CD8-positive, alpha-beta memory T cell (primary cell): ENCODE measurements around the gene PCED1B. TPM values are rescaled to one million over a fixed set of nuclear protein-coding genes. Genes with fewer than 3 reads are reported as not detected.
"Not testable (repeated sequence)": the region's sequence is repeated elsewhere in the genome, so short reads cannot be mapped to it uniquely, and the experiment has no call there.

ENCODE experiments used
- CTCF ChIA-PET: fragments of 350-600 bp; sonication (Branson Sonifier 250); formaldehyde crosslinking; loops from one replicate; lab custom pipeline; 2021; ENCODE audit warnings: antibody characterized with exemption; lab: Charles Lee
- POLR2A ChIA-PET: fragments of 350-600 bp; sonication (Branson Sonifier 250); formaldehyde crosslinking; loops from one replicate; lab custom pipeline; 2021; ENCODE audit warnings: antibody characterized with exemption; lab: Charles Lee
- DNase-seq, 5 donors: peaks; one replicate each; pipeline versions ENCODE4 v3.0.0 to v3.0.0-alpha.2; 2020 to 2022; ENCODE audit warnings: mixed read lengths in 1 of 5
- H3K27ac ChIP-seq: one replicate; pipeline ENCODE4 v1.7.0; 2013; ENCODE audit warnings: low read depth, mild to moderate bottlenecking, low read length, moderate library complexity
- H3K27me3 ChIP-seq: 2 replicates; pipeline ENCODE4 v1.7.0; 2013; ENCODE audit warnings: low read length, mild to moderate bottlenecking; ENCODE audit not compliant: insufficient read depth, poor library complexity, severe bottlenecking
- H3K36me3 ChIP-seq: 2 replicates; pipeline ENCODE4 v1.7.0; 2013; ENCODE audit warnings: mild to moderate bottlenecking, low read length, moderate library complexity; ENCODE audit not compliant: insufficient read depth
- H3K4me1 ChIP-seq: 2 replicates; pipeline ENCODE4 v1.7.0; 2013; ENCODE audit warnings: mild to moderate bottlenecking, low read length, moderate library complexity; ENCODE audit not compliant: insufficient read depth
- H3K4me3 ChIP-seq: 2 replicates; pipeline ENCODE4 v1.7.0; 2013; ENCODE audit warnings: mild to moderate bottlenecking, low read length
- H3K9me3 ChIP-seq: 2 replicates; pipeline ENCODE4 v1.7.0; 2013; ENCODE audit warnings: mild to moderate bottlenecking, low read length
- H3K27ac Mint-ChIP-seq, 8 donors: one replicate each; pipeline ENCODE4 v1.8.0; 2020 to 2021; ENCODE audit warnings: mixed read lengths in 8 of 8, mild to moderate bottlenecking in 6 of 8, inconsistent platforms in 3 of 8, moderate library complexity in 3 of 8
- H3K27me3 Mint-ChIP-seq, 2 donors: one replicate each; pipeline ENCODE4 v1.8.0; 2020 to 2021; ENCODE audit warnings: mixed read lengths in 2 of 2, mild to moderate bottlenecking in 1 of 2, moderate library complexity in 1 of 2
- H3K36me3 Mint-ChIP-seq, 3 donors: one replicate each; pipeline ENCODE4 v1.8.0; 2020 to 2021; ENCODE audit warnings: mixed read lengths in 3 of 3, inconsistent platforms in 1 of 3, mild to moderate bottlenecking in 1 of 3
- H3K4me1 Mint-ChIP-seq, 3 donors: one replicate each; pipeline ENCODE4 v1.8.0; 2020 to 2021; ENCODE audit warnings: mixed read lengths in 3 of 3, inconsistent platforms in 1 of 3, mild to moderate bottlenecking in 1 of 3
- H3K4me3 Mint-ChIP-seq, 7 donors: one replicate each; pipeline ENCODE4 v1.8.0; 2020 to 2021; ENCODE audit warnings: mixed read lengths in 7 of 7, mild to moderate bottlenecking in 6 of 7, moderate library complexity in 4 of 7, inconsistent platforms in 2 of 7
- H3K9me3 Mint-ChIP-seq, 5 donors: one replicate each; pipeline ENCODE4 v1.8.0; 2020 to 2022; ENCODE audit warnings: mixed read lengths in 5 of 5, mild to moderate bottlenecking in 3 of 5, moderate library complexity in 2 of 5, inconsistent platforms in 1 of 5
- polyA plus RNA-seq: library from polyadenylated mRNA; unstranded; fragments of 300-500 nt; fragmentation: Illumina TruSeq; gene quantifications from one replicate; pipeline ENCODE4 v1.2.3, GENCODE V29; 2021
- total RNA-seq, 2 experiments: library from RNA; stranded (reverse); gene quantifications; one replicate each; pipeline ENCODE4 v1.2.3, GENCODE V29; 2021

Gene PCED1B
- total and polyA plus RNA-seq, 3 experiments from 2014 or later: 52.8 to 73.3 (median 56.9) TPM

GRCh38 chr12:47038270-47038748, 41.1 kb upstream of the PCED1B start:
- no peak overlapping the region for H3K4me3 Mint-ChIP-seq
- H3K4me1 Mint-ChIP-seq: peaks cover 2 to 9% (median 7%) of the 10 kb centered on the region in 3 donors
- Histone ChIP-seq H3K27me3 (no peaks in the 10 kb centered on the region), H3K4me1 (no peaks in the 10 kb centered on the region), H3K4me3 (no peak overlapping the region), H3K36me3 (no peaks in the 10 kb centered on the region), H3K27ac (no peak overlapping the region), H3K9me3 (no peaks in the 10 kb centered on the region)
- no peaks in the 10 kb centered on the region for H3K36me3 Mint-ChIP-seq
- peak overlapping the region in 1 of 8 donors; percentile 14 for H3K27ac Mint-ChIP-seq
- CTCF ChIA-PET: interaction anchor here (0.8 kb wide), 1 partner anchor 31 kb away, joined by 3 read pairs; no protein-coding TSS in a partner anchor
- peaks cover 3 to 29% of the 10 kb centered on the region in 2 donors for H3K27me3 Mint-ChIP-seq
- no peak for DNase-seq
- H3K9me3 Mint-ChIP-seq: no peaks in the 10 kb centered on the region
- POLR2A ChIA-PET: interaction anchor here (0.5 kb wide), 1 partner anchor 182 kb away, joined by 3 read pairs; no protein-coding TSS in a partner anchor

- CTCF ChIA-PET: no interaction called here
- Mint-ChIP-seq H3K36me3 (no peaks in the 10 kb centered on the region), H3K4me1 (peaks cover 1 to 4% (median 1%) of the 10 kb centered on the region in 3 donors), H3K27ac (no peak overlapping the region), H3K27me3 (peaks cover 3 to 29% of the 10 kb centered on the region in 2 donors), H3K9me3 (no peaks in the 10 kb centered on the region), H3K4me3 (no peak overlapping the region)
- Histone ChIP-seq H3K27me3 (no peaks in the 10 kb centered on the region), H3K27ac (no peak overlapping the region), H3K36me3 (no peaks in the 10 kb centered on the region), H3K4me3 (no peak overlapping the region), H3K9me3 (no peaks in the 10 kb centered on the region), H3K4me1 (no peaks in the 10 kb centered on the region)
- DNase-seq: no peak
- POLR2A ChIA-PET: no interaction called here
Measured at GRCh38 chr12:47039079-47039478, 40.3 kb upstream of the PCED1B start.

DNA sequence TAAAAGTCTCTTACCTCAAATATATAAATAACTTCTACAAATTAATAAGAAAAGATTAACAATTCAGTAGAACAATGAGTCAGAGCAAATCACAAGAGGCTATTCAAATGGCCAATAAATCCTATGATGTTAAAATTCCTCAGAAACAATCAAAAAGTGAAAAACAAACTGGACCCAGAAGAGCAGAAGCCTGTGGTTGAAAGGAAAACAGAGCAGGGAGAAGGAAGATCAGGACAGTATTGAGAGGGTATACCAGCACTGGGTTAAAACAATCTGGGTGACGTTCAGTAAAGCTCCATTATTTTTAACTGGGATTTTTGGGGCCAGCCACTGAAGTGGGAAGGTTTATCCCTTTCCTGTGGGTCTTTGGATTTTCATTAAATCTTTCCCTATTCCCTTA, 39.7 kb upstream of the PCED1B start:
- ChIA-PET POLR2A (no interaction called here), CTCF (interaction anchor here (0.9 kb wide), 1 partner anchor 17 kb away, joined by 4 read pairs; no protein-coding TSS in a partner anchor)
- Histone ChIP-seq H3K4me3 (no peak overlapping the region), H3K36me3 (no peaks in the 10 kb centered on the region), H3K4me1 (no peaks in the 10 kb centered on the region), H3K9me3 (no peaks in the 10 kb centered on the region), H3K27ac (no peak overlapping the region), H3K27me3 (no peaks in the 10 kb centered on the region)
- Mint-ChIP-seq H3K4me1 (no peaks in the 10 kb centered on the region), H3K4me3 (no peak overlapping the region), H3K36me3 (no peaks in the 10 kb centered on the region), H3K27me3 (peaks cover 3 to 29% of the 10 kb centered on the region in 2 donors), H3K9me3 (no peaks in the 10 kb centered on the region), H3K27ac (no peak overlapping the region)
- DNase-seq: no peak

GRCh38 chr12:47041327-47041726, 38.1 kb upstream of the PCED1B start:
- no peaks in the 10 kb centered on the region for H3K36me3 ChIP-seq
- Mint-ChIP-seq H3K4me1 (no peaks in the 10 kb centered on the region), H3K27me3 (peaks cover 5 to 36% of the 10 kb centered on the region in 2 donors), H3K9me3 (no peaks in the 10 kb centered on the region), H3K36me3 (no peaks in the 10 kb centered on the region), H3K27ac (no peak overlapping the region), H3K4me3 (no peak overlapping the region)
- CTCF ChIA-PET: interaction anchor here (1.0 kb wide), 1 partner anchor 356 kb away, joined by 3 read pairs; no protein-coding TSS in a partner anchor
- H3K27ac ChIP-seq: no peak overlapping the region
- H3K4me1 ChIP-seq: no peaks in the 10 kb centered on the region
- no peaks in the 10 kb centered on the region for H3K9me3 ChIP-seq
- DNase-seq: no peak
- no peak overlapping the region for H3K4me3 ChIP-seq
- no peaks in the 10 kb centered on the region for H3K27me3 ChIP-seq
- POLR2A ChIA-PET: no interaction called here

DNA sequence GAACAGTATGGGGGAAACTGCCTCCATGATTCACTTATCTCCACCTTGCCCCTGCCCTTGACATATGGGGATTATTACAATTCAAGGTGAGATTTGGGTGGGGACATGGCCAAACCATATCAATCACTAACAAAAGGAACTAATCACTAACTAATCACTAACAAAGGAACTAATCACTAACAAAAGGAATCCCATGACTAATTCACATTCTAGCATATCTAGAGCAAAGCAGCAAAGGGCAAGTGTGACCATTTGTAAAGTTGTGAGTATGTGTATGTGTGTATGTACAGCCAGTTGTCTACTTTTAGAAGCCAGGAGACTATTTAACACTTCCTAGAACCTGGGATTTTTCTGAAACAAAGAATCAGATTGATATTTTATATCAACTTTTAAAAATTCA, 30.9 kb upstream of the PCED1B start:
- H3K4me3 Mint-ChIP-seq: no peak overlapping the region
- H3K27me3 Mint-ChIP-seq: peaks cover 2 to 16% of the 10 kb centered on the region in 2 donors
- CTCF ChIA-PET: no interaction called here
- Histone ChIP-seq H3K27ac (no peak overlapping the region), H3K9me3 (peaks cover 4% of the 10 kb centered on the region), H3K4me3 (no peak overlapping the region), H3K4me1 (no peaks in the 10 kb centered on the region), H3K27me3 (no peaks in the 10 kb centered on the region), H3K36me3 (no peaks in the 10 kb centered on the region)
- peaks cover 0 to 9% (median 2%) of the 10 kb centered on the region in 3 donors for H3K36me3 Mint-ChIP-seq
- no peak overlapping the region for H3K27ac Mint-ChIP-seq
- peaks cover 9 to 20% (median 13%) of the 10 kb centered on the region in 5 donors for H3K9me3 Mint-ChIP-seq
- POLR2A ChIA-PET: no interaction called here
- H3K4me1 Mint-ChIP-seq: no peaks in the 10 kb centered on the region
- DNase-seq: no peak

DNA sequence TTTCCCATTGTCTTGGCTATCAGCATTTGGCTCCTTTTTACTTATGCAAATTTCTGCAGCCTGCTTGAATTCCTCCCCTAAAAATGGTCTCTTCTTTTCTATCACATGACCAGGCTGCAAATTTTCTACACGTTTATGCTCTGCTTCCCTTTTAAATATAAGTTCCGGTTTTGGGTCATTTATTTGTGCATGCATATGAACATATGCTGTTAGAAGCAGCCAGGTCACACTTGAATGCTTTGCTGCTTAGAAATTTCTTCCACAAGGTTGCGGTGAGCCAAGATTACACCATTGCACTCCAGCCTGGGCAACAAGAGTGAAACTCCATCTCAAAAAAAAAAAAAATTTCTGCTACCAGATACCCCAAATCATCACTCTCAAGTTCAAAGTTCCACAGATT, 28.1 kb upstream of the PCED1B start:
- H3K4me1 ChIP-seq, H3K36me3 ChIP-seq, POLR2A ChIA-PET, CTCF ChIA-PET, H3K4me3 Mint-ChIP-seq, DNase-seq, H3K4me1 Mint-ChIP-seq, H3K27ac Mint-ChIP-seq, H3K27ac ChIP-seq, H3K9me3 ChIP-seq, H3K27me3 ChIP-seq, H3K4me3 ChIP-seq: not testable (repeated sequence)
- Mint-ChIP-seq H3K36me3 (peaks cover 0 to 11% (median 2%) of the 10 kb centered on the region in 3 donors), H3K9me3 (peaks cover 9 to 20% (median 14%) of the 10 kb centered on the region in 5 donors), H3K27me3 (peaks cover 0 to 11% of the 10 kb centered on the region in 2 donors)

DNA sequence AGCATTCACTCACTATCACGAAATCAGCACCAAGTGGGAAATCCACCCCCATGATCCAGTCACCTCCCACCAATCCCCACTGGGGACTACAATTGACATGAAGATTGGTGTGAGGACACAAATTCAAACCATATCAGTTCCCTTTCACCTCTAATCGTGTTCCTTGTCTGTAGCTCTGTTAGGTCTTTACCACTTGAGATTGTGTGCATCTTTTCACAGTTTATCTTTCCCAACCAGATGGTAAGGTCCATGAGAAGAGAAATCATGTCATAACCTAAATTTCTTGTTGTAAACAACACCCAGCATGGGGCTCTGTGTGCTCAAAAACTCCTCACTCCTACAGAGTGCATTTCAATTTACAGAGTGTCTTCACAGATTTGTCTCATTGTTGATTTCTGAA, 27.1 kb upstream of the PCED1B start:
- peaks cover 4% of the 10 kb centered on the region for H3K9me3 ChIP-seq
- H3K27ac ChIP-seq: no peak overlapping the region
- Mint-ChIP-seq H3K27ac (no peak overlapping the region), H3K9me3 (peaks cover 13 to 23% (median 18%) of the 10 kb centered on the region in 5 donors), H3K4me3 (no peak overlapping the region), H3K4me1 (no peaks in the 10 kb centered on the region), H3K27me3 (peaks cover 0 to 14% of the 10 kb centered on the region in 2 donors), H3K36me3 (peaks cover 0 to 15% (median 2%) of the 10 kb centered on the region in 3 donors)
- H3K36me3 ChIP-seq: no peaks in the 10 kb centered on the region
- no peak for DNase-seq
- POLR2A ChIA-PET: no interaction called here
- CTCF ChIA-PET: no interaction called here
- H3K4me1 ChIP-seq: no peaks in the 10 kb centered on the region
- no peaks in the 10 kb centered on the region for H3K27me3 ChIP-seq
- H3K4me3 ChIP-seq: no peak overlapping the region

GRCh38 chr12:47053961-47054360, 25.5 kb upstream of the PCED1B start:
- Histone ChIP-seq H3K27ac (no peak overlapping the region), H3K9me3 (peaks cover 4% of the 10 kb centered on the region), H3K36me3 (no peaks in the 10 kb centered on the region), H3K4me1 (no peaks in the 10 kb centered on the region), H3K27me3 (no peaks in the 10 kb centered on the region), H3K4me3 (no peak overlapping the region)
- Mint-ChIP-seq H3K4me1 (no peaks in the 10 kb centered on the region), H3K9me3 (peaks cover 13 to 23% (median 18%) of the 10 kb centered on the region in 5 donors), H3K4me3 (no peak overlapping the region), H3K27me3 (peaks cover 0 to 14% of the 10 kb centered on the region in 2 donors), H3K36me3 (peaks cover 0 to 15% (median 2%) of the 10 kb centered on the region in 3 donors), H3K27ac (no peak overlapping the region)
- no peak for DNase-seq
- ChIA-PET POLR2A (no interaction called here), CTCF (interaction anchor here (0.8 to 1.5 kb wide), 2 partner anchors 22 to 343 kb away, joined by 3 read pairs; no protein-coding TSS in a partner anchor)
